HCT116 (cell line): Measurements from ENCODE around the gene TRIM9. TPM values are rescaled to one million over a fixed set of nuclear protein-coding genes. Genes with fewer than 3 reads are reported as not detected.

ENCODE experiments used
- ATAC-seq: fragments of 200-7000 bp; cut with Tn5 transposase; 2 replicates; pipeline ENCODE4 v1.9.1; 2020; ENCODE audit warnings: mild to moderate bottlenecking, moderate library complexity
- BruUV-seq: library from RNA; stranded (reverse); fragments of 400-500 nt; replicated peaks from 2 replicates; lab custom pipeline; 2021; lab: Mats Ljungman, UMichigan
- CTCF ChIA-PET: fragments of 300-600 bp; sonication (Branson Sonifier 250); formaldehyde crosslinking; loops from one replicate; lab custom pipeline; 2021; ENCODE audit warnings: antibody characterized with exemption; lab: Charles Lee
- POLR2A ChIA-PET: fragments of 300-600, 350-600 bp; sonication (Branson Sonifier 250); formaldehyde crosslinking; loops from one replicate; lab custom pipeline; 2021; ENCODE audit warnings: antibody characterized with exemption; lab: Charles Lee
- RAD21 ChIA-PET, 2 experiments: fragments of 300-600 bp; sonication (Branson Sonifier 250); formaldehyde crosslinking; loops; one replicate each; lab custom pipeline; 2023; ENCODE audit warnings: low total read pairs in 2 of 2; ENCODE audit not compliant: uncharacterized antibody in 2 of 2, unreplicated experiment in 2 of 2, low non-redundant PET in 1 of 2; lab: Charles Lee
- DNase-seq: peaks from one replicate; pipeline ENCODE4 v3.0.0-alpha.2; 2010; ENCODE audit warnings: low read depth, low spot score
- H2AFZ ChIP-seq: fragments of 200-600 bp; shearing (Covaris generic), sonication (generic); 2 replicates; pipeline ENCODE4 v1.6.1; 2017; ENCODE audit warnings: low read depth, mixed run types, mixed read lengths, antibody characterized with exemption, low read length; ENCODE audit not compliant: poor library complexity, severe bottlenecking
- H3K27ac ChIP-seq: 2 replicates; pipeline ENCODE4 v1.5.1; 2012; ENCODE audit warnings: low read depth, low read length
- H3K27me3 ChIP-seq: fragments of 200-600 bp; sonication (generic); 2 replicates; pipeline ENCODE4 v1.6.1; 2016; ENCODE audit warnings: mixed run types, low read length, mixed read lengths; ENCODE audit not compliant: insufficient read depth
- H3K36me3 ChIP-seq, 2 experiments: fragments of 200-500 bp in 1 of 2; fragments of 200-600 bp in 1 of 2; sonication (Bioruptor generic) in 1 of 2; sonication (generic) in 1 of 2; 2 replicates each; pipeline versions ENCODE4 v1.5.1 to v1.6.1; 2014 to 2016; ENCODE audit warnings: low read length in 2 of 2, inconsistent platforms in 1 of 2, mixed read lengths in 1 of 2, mixed run types in 1 of 2; ENCODE audit not compliant: insufficient read depth in 2 of 2, control insufficient read depth in 1 of 2
- H3K4me1 ChIP-seq, 2 experiments: fragments of 200-600 bp in 1 of 2; sonication (generic) in 1 of 2; 2 replicates each; pipeline versions ENCODE4 v1.5.1 to v1.6.1; 2012 to 2017; ENCODE audit warnings: low read length in 2 of 2, inconsistent platforms in 1 of 2, mild to moderate bottlenecking in 1 of 2, mixed read lengths in 1 of 2, mixed run types in 1 of 2, moderate library complexity in 1 of 2; ENCODE audit not compliant: insufficient read depth in 2 of 2, control insufficient read depth in 1 of 2
- H3K4me2 ChIP-seq: fragments of 200-600 bp; sonication (generic); 2 replicates; pipeline ENCODE4 v1.6.1; 2017; ENCODE audit warnings: mixed run types, low read length, mixed read lengths
- H3K4me3 ChIP-seq, 2 experiments: fragments of 200-600 bp in 1 of 2; sonication (generic) in 1 of 2; replicated peaks in 1 of 2; 2 replicates each; pipeline ENCODE4 v1.5.1; 2011 to 2016; ENCODE audit warnings: low read length in 2 of 2, control low read depth in 1 of 2, low read depth in 1 of 2, mild to moderate bottlenecking in 1 of 2, mixed read lengths in 1 of 2, mixed run types in 1 of 2
- H3K79me2 ChIP-seq: fragments of 200-600 bp; sonication (generic); 2 replicates; pipeline ENCODE4 v1.6.1; 2017; ENCODE audit warnings: mild to moderate bottlenecking, mixed run types, low read length, moderate library complexity, mixed read lengths; ENCODE audit not compliant: insufficient read depth
- H3K9ac ChIP-seq: fragments of 200-600 bp; sonication (generic); 2 replicates; pipeline ENCODE4 v1.6.1; 2016; ENCODE audit warnings: low read length, mixed read lengths
- H3K9me2 ChIP-seq: fragments of 200-600 bp; sonication (generic), shearing (Covaris generic); 2 replicates; pipeline ENCODE4 v1.6.1; 2017; ENCODE audit warnings: mixed run types, mild to moderate bottlenecking, moderate library complexity; ENCODE audit not compliant: insufficient read depth
- H3K9me3 ChIP-seq, 2 experiments: fragments of 200-500 bp in 1 of 2; fragments of 200-600 bp in 1 of 2; sonication (Bioruptor generic) in 1 of 2; sonication (generic) in 1 of 2; 2 replicates each; pipeline ENCODE4 v1.6.1; 2014 to 2017; ENCODE audit warnings: low read length in 2 of 2, mixed read lengths in 2 of 2, inconsistent platforms in 1 of 2, low read depth in 1 of 2, mild to moderate bottlenecking in 1 of 2, mixed run types in 1 of 2, moderate library complexity in 1 of 2; ENCODE audit not compliant: control insufficient read depth in 1 of 2, insufficient read depth in 1 of 2
- H4K20me1 ChIP-seq: fragments of 200-600 bp; sonication (generic), shearing (Covaris generic); 2 replicates; pipeline ENCODE4 v1.6.1; 2017; ENCODE audit warnings: mixed run types, mild to moderate bottlenecking, moderate library complexity; ENCODE audit not compliant: insufficient read depth
- CBX3 ChIP-seq: IDR thresholded peaks from 2 replicates; pipeline ENCODE4 v1.6.1; 2012; ENCODE audit warnings: low read depth
- EZH2 ChIP-seq: fragments of 200-600 bp; sonication (generic); IDR thresholded peaks from 2 replicates; pipeline ENCODE4 v1.6.1; 2017; ENCODE audit warnings: antibody characterized with exemption, mixed run types
- EZH2phosphoT487 ChIP-seq: fragments of 200-600 bp; IDR thresholded peaks from 2 replicates; pipeline ENCODE4 v1.6.1; 2018; ENCODE audit warnings: antibody characterized with exemption, borderline replicate concordance
- JUND ChIP-seq: IDR thresholded peaks from 2 replicates; pipeline ENCODE4 v1.6.1; 2012
- POLR2AphosphoS5 ChIP-seq: IDR thresholded peaks from 2 replicates; pipeline ENCODE4 v1.6.1; 2011; ENCODE audit warnings: mild to moderate bottlenecking, low read depth, low read length, moderate library complexity
- RAD21 ChIP-seq: IDR thresholded peaks from 2 replicates; pipeline ENCODE4 v1.6.1; 2012; ENCODE audit warnings: low read depth, mild to moderate bottlenecking
- SP1 ChIP-seq: IDR thresholded peaks from 2 replicates; pipeline ENCODE4 v1.6.1; 2012; ENCODE audit warnings: low read depth
- YY1 ChIP-seq: IDR thresholded peaks from 2 replicates; pipeline ENCODE4 v1.6.1; 2011; ENCODE audit warnings: low read length, low read depth, moderate library complexity, mild to moderate bottlenecking; ENCODE audit not compliant: insufficient replicate concordance; ENCODE audit errors: extremely low read depth
- ZNF274 ChIP-seq: fragments of 200-500 bp; sonication (Bioruptor generic); IDR thresholded peaks from 2 replicates; pipeline ENCODE4 v1.6.1; 2014; ENCODE audit warnings: mild to moderate bottlenecking, low read depth, low read length, inconsistent platforms
- intact Hi-C: fragments of 100-400 bp; cut with micrococcal nuclease; formaldehyde crosslinking; loops from 2 replicates; pipeline ENCODE4 v1.10.0; 2022
- total RNA-seq: library from RNA; stranded (reverse); gene quantifications from one replicate; pipeline ENCODE4 v1.2.1, GENCODE V29; 2021; ENCODE audit not compliant: unreplicated experiment
- TF ChIP-seq, protein P1 (sequence below): IDR thresholded peaks from 2 replicates; pipeline ENCODE4 v1.6.1; 2012
- TF ChIP-seq, protein P2 (sequence below): IDR thresholded peaks from 2 replicates; pipeline ENCODE4 v1.6.1; 2012
- TF ChIP-seq, protein P3 (sequence below), 3 experiments: fragments of 200-600 bp in 1 of 3; sonication (generic) in 1 of 3; IDR thresholded peaks in 2 of 3; conservative IDR thresholded peaks in 1 of 3; 2 replicates each; pipeline ENCODE4 v1.5.1; 2012 to 2017; ENCODE audit warnings: low read depth in 2 of 3, low read length in 2 of 3, antibody characterized with exemption in 1 of 3, borderline replicate concordance in 1 of 3, control low read depth in 1 of 3, mild to moderate bottlenecking in 1 of 3, mixed read lengths in 1 of 3, mixed run types in 1 of 3, moderate library complexity in 1 of 3; ENCODE audit not compliant: insufficient read depth in 1 of 3

TRIM9 gene
- total RNA-seq, 1 experiment from 2014 or later: 4.6 TPM

DNA sequence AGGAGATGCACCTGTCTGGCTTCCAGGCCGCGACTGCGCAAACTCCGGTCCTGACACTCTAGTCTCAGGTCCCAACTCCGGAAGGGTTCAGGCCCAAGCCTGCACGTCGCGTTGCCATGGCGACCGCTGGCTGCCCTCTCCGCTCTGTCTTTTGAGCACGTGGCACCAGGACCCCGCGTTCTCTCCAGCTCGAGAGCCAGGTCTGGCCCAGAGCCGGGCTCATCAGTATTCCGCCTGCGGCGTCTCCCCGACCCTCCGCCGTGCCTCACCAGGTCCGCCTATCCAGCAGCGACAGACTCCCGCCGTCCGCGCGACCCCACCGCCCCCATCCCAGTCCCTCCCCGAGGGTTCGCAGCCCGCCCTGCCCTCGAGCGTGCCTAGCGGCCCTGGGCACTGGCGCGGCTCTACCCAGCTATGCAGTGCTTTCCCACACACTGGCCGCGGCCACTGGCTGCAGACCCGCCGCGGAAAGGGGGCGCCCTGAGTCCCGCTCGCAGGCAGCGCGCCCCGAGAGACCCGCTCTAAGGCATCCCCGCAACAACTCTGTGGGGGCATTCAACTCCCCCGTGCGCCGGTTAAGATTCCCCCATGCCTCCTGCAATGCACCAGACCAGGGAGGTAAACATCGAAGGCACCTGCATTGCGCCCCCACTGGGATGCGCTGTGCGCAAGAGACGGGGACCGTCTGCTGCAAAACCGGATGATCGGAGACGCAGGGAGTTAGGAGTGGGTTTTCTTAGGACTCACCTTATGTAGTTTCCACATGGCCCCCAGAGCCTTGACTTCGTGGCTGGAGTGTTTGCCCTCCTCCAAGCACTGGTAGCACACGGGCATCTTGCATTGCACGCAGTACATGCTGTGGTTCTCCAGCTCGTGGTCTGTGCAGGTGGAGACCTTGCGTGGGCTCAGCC is 1.3 kb downstream of the TRIM9 start (continued):
- TF ChIP-seq, protein P1, sequence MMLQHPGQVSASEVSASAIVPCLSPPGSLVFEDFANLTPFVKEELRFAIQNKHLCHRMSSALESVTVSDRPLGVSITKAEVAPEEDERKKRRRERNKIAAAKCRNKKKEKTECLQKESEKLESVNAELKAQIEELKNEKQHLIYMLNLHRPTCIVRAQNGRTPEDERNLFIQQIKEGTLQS: no peak
- TF ChIP-seq, protein P2, sequence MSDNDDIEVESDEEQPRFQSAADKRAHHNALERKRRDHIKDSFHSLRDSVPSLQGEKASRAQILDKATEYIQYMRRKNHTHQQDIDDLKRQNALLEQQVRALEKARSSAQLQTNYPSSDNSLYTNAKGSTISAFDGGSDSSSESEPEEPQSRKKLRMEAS: no peak

DNA sequence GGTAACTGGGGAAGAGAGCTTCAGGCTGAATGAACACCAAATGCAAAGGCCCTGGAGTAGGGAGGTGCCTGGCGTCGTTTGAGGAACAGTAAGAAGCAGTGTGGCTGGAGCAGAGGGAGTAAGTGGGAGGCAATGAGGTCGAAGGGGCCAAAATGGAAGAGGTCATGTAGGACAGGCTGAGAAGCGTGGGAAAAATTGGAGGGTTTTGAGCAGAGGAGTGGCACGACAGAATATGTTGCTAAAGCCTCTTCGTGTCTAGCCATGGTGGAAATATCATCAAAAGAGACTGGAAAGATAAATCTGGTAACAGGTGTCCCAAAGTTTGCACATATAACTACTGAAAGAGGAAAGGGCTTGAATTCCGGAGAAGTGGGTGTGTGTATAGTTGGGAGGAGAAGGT is 1.9 kb downstream of the TRIM9 start:
- Histone ChIP-seq H3K27ac (no peak overlapping the region), H4K20me1 (no peaks in the 10 kb centered on the region), H2AFZ (no peak overlapping the region), H3K79me2 (no peaks in the 10 kb centered on the region), H3K9ac (no peak overlapping the region), H3K4me2 (no peak overlapping the region), H3K4me1 (peaks cover 0 to 20% of the 10 kb centered on the region in 2 experiments; a peak in 2 of 4 replicates), H3K36me3 (no peaks in the 10 kb centered on the region), H3K27me3 (no peaks in the 10 kb centered on the region), H3K4me3 (no peak overlapping the region), H3K9me2 (no peaks in the 10 kb centered on the region), H3K9me3 (no peaks in the 10 kb centered on the region)
- ChIA-PET RAD21 (no interaction called here), CTCF (no interaction called here), POLR2A (no interaction called here)
- no TSS peak for BruUV-seq
- TF ChIP-seq JUND: no peak
- DNase-seq (no peak), ATAC-seq (no peak)
- intact Hi-C loops: no loop called here

DNA sequence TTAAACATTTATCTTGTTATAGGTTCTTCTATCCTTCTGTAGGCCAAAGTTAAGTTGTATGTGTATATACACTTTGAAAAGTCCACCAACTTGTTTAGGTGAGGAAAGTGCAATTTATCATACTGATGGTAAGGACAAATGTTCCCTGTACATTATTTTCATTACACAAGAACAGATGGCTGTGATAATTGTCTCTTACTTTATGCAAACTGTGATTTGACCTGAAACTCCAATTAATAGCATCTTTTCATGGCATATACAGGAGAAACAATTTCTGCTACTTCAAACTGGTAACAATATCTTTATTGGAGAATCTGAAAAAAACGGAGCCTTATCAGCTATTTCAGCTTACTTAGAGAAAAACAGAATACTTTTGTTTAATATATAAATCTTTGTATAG is 5.6 kb downstream of the TRIM9 start:
- no peaks in the 10 kb centered on the region for H3K27me3 ChIP-seq
- H3K79me2 ChIP-seq: no peaks in the 10 kb centered on the region
- no peak overlapping the region for H3K9ac ChIP-seq
- no peaks in the 10 kb centered on the region for H3K36me3 ChIP-seq
- ATAC-seq: no peak
- intact Hi-C loops: loop anchor here (10.0 kb wide), 1 partner anchor 134 kb away; no protein-coding TSS in a partner anchor
- no peak overlapping the region for H3K27ac ChIP-seq
- no peak overlapping the region for H3K4me2 ChIP-seq
- H4K20me1 ChIP-seq: no peaks in the 10 kb centered on the region
- CTCF ChIA-PET: no interaction called here
- no peaks in the 10 kb centered on the region for H3K9me3 ChIP-seq
- POLR2A ChIA-PET: no interaction called here
- no peak for DNase-seq
- no peak overlapping the region for H3K4me3 ChIP-seq
- RAD21 ChIA-PET: no interaction called here
- H3K4me1 ChIP-seq: peaks cover 8 to 16% of the 10 kb centered on the region in 2 experiments
- no peaks in the 10 kb centered on the region for H3K9me2 ChIP-seq
- no TSS peak for BruUV-seq
- H2AFZ ChIP-seq: no peak overlapping the region
- no peak for TF ChIP-seq CBX3
- TF ChIP-seq EZH2phosphoT487: no peak
- TF ChIP-seq, protein P2: no peak
- TF ChIP-seq, protein P3, sequence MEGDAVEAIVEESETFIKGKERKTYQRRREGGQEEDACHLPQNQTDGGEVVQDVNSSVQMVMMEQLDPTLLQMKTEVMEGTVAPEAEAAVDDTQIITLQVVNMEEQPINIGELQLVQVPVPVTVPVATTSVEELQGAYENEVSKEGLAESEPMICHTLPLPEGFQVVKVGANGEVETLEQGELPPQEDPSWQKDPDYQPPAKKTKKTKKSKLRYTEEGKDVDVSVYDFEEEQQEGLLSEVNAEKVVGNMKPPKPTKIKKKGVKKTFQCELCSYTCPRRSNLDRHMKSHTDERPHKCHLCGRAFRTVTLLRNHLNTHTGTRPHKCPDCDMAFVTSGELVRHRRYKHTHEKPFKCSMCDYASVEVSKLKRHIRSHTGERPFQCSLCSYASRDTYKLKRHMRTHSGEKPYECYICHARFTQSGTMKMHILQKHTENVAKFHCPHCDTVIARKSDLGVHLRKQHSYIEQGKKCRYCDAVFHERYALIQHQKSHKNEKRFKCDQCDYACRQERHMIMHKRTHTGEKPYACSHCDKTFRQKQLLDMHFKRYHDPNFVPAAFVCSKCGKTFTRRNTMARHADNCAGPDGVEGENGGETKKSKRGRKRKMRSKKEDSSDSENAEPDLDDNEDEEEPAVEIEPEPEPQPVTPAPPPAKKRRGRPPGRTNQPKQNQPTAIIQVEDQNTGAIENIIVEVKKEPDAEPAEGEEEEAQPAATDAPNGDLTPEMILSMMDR (IDR thresholded peaks at IDR 0.05 in 2 of 3, conservative IDR thresholded peaks at IDR 0.05 in 1 of 3; ENCODE audit: borderline replicate concordance in 1 of 3, insufficient read depth in 1 of 3, low read depth in 2 of 3, low read length in 2 of 3): no peak
- no peak for TF ChIP-seq ZNF274
- no peak for TF ChIP-seq POLR2AphosphoS5
- TF ChIP-seq YY1: no peak
- TF ChIP-seq, protein P1: no peak
- no peak for TF ChIP-seq RAD21
- no peak for TF ChIP-seq SP1
- no peak for TF ChIP-seq EZH2
